Erythroblast (primary cell): ENCODE results near the gene CDX1.

Experiments used
- DNase-seq, 2 experiments: peaks; one replicate each; lab custom pipeline; 2025; lab: John Stamatoyannopoulos, UW
- GATA1 ChIP-seq: IDR thresholded peaks from 2 replicates; pipeline ENCODE4 v1.6.1; 2011; ENCODE audit warnings: low read depth, mild to moderate bottlenecking, control low read depth, low read length, moderate library complexity
- POLR2A ChIP-seq: IDR thresholded peaks from 2 replicates; pipeline ENCODE4 v1.6.1; 2011; ENCODE audit warnings: mild to moderate bottlenecking, low read length

CDX1 gene

GRCh38 chr5:150181766-150182545 lies 15.4 kb downstream of the CDX1 start:
- TF ChIP-seq POLR2A: no peak
- DNase-seq: no peak

GRCh38 chr5:150182774-150183173 lies 16.2 kb downstream of the CDX1 start:
- TF ChIP-seq POLR2A (no peak), GATA1 (no peak)
- DNase-seq: no peak

GRCh38 chr5:150183436-150183835 lies 16.9 kb downstream of the CDX1 start:
- no peak for DNase-seq
- TF ChIP-seq GATA1: no peak
- TF ChIP-seq POLR2A: no peak

GRCh38 chr5:150184006-150184405 lies 17.4 kb downstream of the CDX1 start:
- TF ChIP-seq GATA1 (no peak), POLR2A (no peak)
- no peak for DNase-seq

GRCh38 chr5:150184990-150185912 lies 18.7 kb downstream of the CDX1 start:
- TF ChIP-seq GATA1: no peak
- TF ChIP-seq POLR2A: no peak
- DNase-seq: no peak

GRCh38 chr5:150186137-150186536 lies 19.6 kb downstream of the CDX1 start:
- TF ChIP-seq GATA1: no peak
- TF ChIP-seq POLR2A: no peak
- no peak for DNase-seq

GRCh38 chr5:150186897-150187296 lies 20.3 kb downstream of the CDX1 start:
- DNase-seq: no peak
- no peak for TF ChIP-seq GATA1
- no peak for TF ChIP-seq POLR2A

- no peak for TF ChIP-seq GATA1
- TF ChIP-seq POLR2A: no peak
- no peak for DNase-seq
Observed at GRCh38 chr5:150188146-150188842, 21.7 kb downstream of the CDX1 start.

- TF ChIP-seq GATA1: no peak
- no peak for TF ChIP-seq POLR2A
- DNase-seq: no peak
Observed at GRCh38 chr5:150189326-150189725, 22.7 kb downstream of the CDX1 start.

GRCh38 chr5:150189728-150190502 lies 23.3 kb downstream of the CDX1 start, which contains the start of gene SLC6A7:
Gene SLC6A7, plus strand, starts transcription at chr5:150190062. Its CDS starts 266 bp downstream, at chr5:150190328.
- DNase-seq: no peak
- TF ChIP-seq GATA1: no peak
- TF ChIP-seq POLR2A: no peak

GRCh38 chr5:150190503-150190979 lies 24.0 kb downstream of the CDX1 start:
- DNase-seq: no peak
- TF ChIP-seq POLR2A (no peak), GATA1 (no peak)

- no peak for DNase-seq
- TF ChIP-seq POLR2A (no peak), GATA1 (no peak)
Observed at GRCh38 chr5:150190987-150191386, 24.4 kb downstream of the CDX1 start.

- TF ChIP-seq POLR2A (no peak), GATA1 (no peak)
- no peak for DNase-seq
Observed at GRCh38 chr5:150192462-150192861, 25.9 kb downstream of the CDX1 start.
